Lung microvascular endothelial cell (primary cell): ENCODE measurements around the gene TMEM109. TPM values are rescaled to one million over a fixed set of nuclear protein-coding genes. Genes with fewer than 3 reads are reported as not detected.

ENCODE experiments used
- DNase-seq, 2 donors: peaks; one replicate each; pipeline versions ENCODE4 v3.0.0 to v3.0.0-alpha.2; 2010; ENCODE audit warnings: low read depth in 2 of 2
- total RNA-seq: library from RNA; depleted of rRNA; stranded (reverse); fragments of >200 nt; gene quantifications from 2 replicates; pipeline ENCODE4 v1.2.1, GENCODE V29; 2014

Gene TMEM109
- total RNA-seq, 1 donor from 2014 or later = 70.2 TPM

- DNase-seq = no peak
Observed at GRCh38 chr11:60939855-60940254, 25.9 kb downstream of the TMEM109 start.

DNA sequence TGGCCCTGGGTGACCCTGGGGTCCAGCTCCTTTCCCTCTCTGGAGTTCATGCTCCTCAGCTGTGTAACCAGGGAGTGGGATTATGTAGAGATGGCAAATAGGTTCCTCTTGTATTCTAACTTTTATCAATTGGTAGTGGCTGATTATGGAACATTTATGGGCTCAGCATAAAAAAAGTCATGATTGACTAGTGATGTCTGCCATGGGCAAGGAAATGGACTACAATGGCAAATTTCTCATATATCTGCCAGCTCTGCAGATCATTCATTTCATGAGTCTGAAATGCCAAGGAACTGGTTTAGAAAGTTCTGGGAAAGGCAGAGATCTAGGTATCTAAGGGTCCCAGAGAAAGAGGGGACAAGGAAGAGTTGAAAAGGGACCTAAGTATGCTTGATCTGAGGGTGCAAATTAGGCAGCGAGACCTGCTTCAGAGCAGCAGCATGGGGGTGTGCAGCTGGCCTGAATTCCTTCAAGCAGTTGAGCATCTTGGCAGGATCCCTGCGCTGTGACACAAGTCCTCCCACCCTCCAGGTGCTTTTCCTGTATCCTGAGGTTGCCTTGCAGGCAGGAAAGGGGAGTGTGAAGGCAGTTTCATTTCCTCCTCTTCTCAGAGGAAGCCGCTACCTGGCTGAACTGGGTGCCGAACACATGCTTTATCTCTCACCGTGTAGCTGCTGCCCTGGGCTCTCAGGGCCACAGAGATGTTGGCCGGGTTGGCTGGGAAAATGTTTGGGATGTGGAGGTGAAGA lies 27.6 kb downstream of the TMEM109 start:
- DNase-seq = no peak

GRCh38 chr11:60942219-60942618 lies 28.3 kb downstream of the TMEM109 start:
- DNase-seq = no peak

DNA sequence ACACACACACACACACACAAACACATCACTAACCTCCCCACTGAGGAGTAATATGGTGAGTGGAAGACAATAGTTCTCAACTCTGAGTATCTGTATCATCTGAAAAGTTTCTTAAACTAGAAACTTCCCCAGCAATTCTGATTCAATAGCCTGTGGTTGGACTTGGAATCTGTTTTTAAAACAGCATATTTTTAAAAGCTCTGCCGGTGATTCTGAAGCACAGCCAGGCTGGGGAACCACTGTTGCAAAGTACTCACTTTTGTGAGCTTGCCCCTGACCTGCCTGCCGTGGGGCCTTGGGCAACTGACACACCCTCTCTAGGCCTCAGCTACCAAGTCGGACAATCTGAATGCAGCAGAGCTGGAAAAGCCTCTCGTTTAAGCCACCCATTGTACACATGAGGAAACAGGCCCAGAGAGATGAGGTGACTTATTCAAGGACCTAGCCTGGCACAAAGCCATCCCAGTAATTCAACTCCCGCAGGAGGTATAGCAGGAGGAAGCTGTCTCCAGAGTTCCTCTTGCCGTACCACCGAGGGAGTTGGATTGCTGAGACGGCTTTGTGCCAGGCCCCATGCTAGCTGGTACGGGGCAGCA lies 29.1 kb downstream of the TMEM109 start:
- DNase-seq = no peak

DNA sequence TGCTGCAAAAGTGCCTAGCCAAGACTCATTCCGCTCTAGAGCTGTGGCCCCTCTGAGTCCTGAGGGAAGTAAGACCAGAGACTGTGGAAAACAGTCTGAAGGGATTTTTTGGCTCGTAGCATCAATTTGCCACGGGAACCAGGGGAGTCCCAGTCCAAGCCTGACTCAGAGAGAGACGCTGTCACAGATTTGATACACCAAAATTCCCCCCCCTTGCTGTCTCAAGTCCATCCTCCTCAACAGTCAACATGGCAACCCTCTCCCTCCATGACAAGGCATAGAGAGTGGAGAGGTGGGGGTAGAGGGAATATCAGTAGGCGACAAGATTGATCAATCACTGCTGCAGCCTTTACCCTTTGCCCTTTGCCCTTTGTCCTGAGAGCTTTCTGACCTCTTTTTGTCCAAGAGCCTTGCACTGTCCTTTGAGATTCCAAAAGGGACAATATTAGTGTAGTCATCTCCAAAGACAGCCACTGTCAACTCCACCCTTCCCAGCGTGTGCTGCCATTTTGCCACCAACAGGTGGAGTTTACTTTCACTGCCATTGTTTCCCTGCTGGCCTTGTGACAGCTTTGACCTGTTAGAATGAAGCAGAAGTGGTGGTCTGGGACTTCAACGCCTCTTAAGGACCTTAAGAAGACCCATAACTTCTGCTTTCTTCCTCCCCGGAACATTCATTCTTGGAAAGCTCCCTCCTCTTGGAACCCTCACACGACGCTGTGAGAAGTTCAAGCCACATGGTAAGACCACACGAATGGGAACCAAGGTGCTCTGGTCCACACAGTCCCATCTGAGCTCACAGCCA lies 30.7 kb downstream of the TMEM109 start:
- DNase-seq = no peak

DNA sequence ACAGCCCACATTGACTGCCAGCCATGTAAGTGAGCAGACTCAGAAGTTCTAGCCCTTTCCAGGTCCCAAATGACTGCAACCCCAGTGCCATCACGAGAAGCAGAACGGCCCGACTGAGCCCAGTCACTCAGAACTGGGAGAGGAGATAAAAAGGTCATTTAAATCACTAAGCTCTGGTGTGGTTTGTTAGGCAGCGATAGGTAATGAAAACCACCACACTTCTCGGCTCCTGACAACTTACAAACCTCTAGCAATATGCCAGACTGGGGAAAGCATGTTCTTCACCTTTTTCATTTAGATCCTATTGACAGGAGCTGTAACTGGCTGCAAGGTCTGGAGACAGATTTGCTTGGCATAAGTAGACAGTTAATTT lies 31.3 kb downstream of the TMEM109 start:
- no peak for DNase-seq

DNA sequence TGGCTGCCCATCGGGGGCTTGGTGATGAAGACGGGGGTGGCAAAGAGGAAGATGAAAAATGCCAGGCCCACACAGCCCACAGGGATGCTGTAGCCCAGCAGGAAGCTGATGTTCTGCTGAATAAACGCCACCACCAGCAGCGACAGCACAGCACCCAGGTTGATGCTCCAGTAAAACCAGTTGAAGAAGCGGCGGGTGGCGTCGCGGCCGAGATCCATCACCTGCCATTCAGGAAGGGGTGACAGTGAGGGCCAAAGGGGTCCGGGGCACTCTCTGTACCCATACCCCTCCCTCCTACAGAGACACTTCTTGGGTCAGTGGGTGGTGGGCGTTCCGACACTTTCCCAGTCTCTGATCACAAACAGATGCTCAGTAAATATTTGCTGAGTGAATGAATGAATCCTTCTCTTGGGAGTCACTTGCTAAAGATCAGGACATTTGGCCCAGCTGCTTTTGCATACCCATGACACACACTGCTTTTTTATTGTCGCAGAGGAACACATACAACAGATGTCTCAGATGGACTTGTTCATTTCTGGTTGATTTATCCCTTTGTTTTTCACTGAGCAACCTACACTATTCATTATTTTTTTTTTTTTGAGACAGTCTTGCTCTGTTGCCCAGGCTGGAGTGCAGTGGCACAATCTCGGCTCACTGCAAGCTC lies 32.8 kb downstream of the TMEM109 start:
- DNase-seq = no peak

- no peak for DNase-seq
Observed at GRCh38 chr11:60947700-60948099, 33.7 kb downstream of the TMEM109 start.

DNA sequence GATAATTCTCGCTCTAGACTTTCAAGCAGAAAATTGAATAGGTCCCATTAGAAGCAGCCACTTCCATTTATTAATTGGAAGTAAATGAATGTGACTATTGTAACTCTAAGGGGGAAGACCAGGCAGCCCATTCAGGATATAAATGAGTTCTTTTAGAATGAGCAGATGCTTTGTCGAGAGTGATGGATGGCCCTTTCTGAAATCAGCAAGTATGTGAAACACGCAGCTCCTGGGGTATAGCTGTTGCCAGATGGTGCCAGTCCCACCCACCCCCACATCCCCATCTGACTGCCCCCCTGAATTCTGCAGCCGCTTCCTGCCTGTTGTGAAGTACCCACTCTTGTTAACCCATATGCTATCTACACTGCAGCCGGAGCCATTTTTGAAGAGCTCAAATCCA lies 34.3 kb downstream of the TMEM109 start:
- no peak for DNase-seq

GRCh38 chr11:60950024-60950423 lies 36.1 kb downstream of the TMEM109 start:
- DNase-seq = no peak

- peak; percentile 26 to 41 for DNase-seq
Observed at GRCh38 chr11:60950933-60951605, 37.1 kb downstream of the TMEM109 start.

DNA sequence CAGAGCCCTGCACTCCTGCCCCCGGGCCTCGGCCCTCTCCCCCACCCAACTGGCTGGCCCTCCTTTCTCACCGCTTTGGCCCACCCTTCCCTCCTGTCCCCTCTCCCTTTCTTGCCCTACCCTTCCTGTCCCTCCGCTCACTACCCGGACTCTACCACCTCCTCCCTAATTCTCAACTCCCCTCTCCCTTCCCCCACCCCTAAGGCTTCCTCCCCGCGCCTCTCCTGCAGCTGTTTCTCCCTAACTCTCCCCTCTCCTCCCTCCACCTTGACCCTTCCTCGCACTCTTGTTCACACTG lies 37.6 kb downstream of the TMEM109 start:
- no peak for DNase-seq

DNA sequence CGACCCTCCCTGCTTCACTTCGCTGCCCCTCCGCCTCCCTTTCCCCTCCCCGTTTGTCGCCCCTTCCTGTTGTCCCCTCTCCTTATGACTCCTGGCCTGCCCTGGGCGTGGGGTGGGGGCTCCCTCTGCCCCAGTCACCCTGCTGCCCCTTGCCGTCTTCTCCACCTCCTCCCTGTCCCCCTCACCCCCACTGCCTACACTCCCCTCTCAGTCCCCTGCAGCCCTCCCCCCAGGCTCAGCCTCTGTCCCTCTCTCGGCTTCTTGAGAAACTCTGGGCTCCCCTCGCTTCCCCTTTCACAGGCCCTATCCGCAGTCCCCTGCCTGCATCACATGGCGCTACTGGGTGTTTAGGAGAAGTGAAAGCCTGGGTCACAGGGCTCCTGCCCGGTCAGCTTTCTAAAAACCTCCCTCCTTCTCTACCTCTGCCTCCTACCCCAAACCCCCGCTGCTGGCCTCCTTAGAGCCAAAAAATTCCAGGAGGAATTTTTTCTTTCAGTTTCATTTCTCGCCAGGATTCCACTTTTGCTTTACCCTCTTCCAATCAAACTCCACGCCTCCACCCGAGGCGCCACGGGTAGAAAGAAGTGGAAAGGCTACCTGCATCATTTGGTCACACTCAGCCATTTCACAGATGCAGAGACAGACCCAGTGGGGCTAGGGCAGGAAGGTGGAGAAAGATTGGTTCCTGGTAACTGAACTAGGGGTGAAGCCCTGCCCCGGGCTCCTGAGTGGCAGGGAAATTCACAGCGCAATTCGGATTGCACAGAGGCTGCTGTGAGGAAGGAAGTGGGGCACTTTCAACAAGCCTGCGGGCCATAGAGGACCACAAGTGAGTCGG lies 38.2 kb downstream of the TMEM109 start, which contains the start of gene SLC15A3:
Gene SLC15A3 (minus strand): TSS at position 273 of the 838 bp plus-strand sequence. CDS start 625 bp downstream, outside the sequence.
- DNase-seq = peak; percentile 40 to 50

GRCh38 chr11:60952742-60953170 lies 38.8 kb downstream of the TMEM109 start:
- no peak for DNase-seq

GRCh38 chr11:60953781-60954180 lies 39.8 kb downstream of the TMEM109 start:
- DNase-seq = peak in 1 of 2 donors; percentile 88

DNA sequence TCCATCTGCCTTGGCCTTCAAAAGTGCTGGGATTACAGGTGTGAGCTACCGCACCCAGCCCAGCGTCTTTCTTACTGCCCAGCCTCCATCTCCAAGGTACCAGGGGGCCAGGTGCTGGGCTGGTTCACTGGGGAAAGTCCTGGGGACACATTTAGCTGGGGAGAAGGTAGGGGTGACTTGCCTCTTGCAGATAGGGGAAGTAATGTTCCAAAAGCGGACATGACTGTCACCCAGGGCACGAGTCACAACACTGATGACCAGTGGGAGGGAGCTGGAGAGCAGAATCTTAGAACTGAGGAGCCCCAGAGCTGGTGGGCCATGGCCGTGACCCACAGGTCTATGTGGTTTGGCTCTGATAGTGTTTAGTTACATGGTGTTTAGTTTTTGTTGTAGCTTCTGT lies 40.5 kb downstream of the TMEM109 start:
- DNase-seq = no peak

DNA sequence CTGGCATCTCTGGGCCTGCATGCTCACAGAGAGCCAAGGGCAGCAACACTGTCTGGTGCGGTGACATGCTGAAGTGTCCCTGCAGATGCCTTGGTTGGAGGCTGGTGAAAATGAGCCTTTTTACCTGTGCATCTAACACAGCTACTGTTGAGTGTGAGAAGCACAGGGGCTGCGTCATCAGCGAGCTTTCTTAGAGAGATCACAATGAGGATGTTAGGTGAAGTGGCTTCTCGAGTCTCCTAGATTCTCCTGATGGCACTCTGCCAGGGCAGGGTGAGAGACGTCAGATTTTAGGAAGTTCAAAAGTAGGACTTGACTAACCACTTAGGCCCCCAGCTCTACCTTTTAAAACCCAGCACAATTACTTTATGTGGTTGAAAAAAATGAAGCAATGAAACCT lies 41.6 kb downstream of the TMEM109 start:
- no peak for DNase-seq

DNA sequence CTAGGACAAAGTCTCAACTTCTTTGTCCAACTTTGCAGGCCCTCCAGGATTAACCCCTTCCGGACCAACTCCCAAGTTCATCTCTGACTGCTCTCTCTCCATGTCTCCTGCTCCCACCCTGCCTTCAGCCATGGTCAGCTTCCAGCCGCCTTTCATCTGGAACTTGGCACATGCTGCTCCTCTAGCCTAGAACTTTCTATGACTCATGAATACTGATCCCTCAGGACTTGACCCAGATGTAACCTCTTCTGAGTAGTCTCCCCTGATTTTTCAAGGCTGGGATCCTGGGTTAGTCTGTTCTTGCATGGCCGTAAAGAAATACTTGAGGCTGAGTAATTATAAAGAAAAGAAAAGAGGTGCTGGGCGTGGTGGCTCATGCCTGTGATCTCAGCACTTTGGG lies 43.2 kb downstream of the TMEM109 start:
- DNase-seq = no peak

GRCh38 chr11:60959431-60959830 lies 45.5 kb downstream of the TMEM109 start:
- DNase-seq = no peak

GRCh38 chr11:60960405-60960804 lies 46.4 kb downstream of the TMEM109 start:
- DNase-seq = no peak

- DNase-seq = no peak
Observed at GRCh38 chr11:60964801-60965200, 50.8 kb downstream of the TMEM109 start.
